ENCODE results near the gene PIEZO2. TPM values are rescaled to one million over a fixed set of nuclear protein-coding genes. Genes with fewer than 3 reads are reported as not detected.

The PIEZO2 gene
- total RNA-seq, 1 experiment from 2014 or later, result 5.5 TPM

DNA sequence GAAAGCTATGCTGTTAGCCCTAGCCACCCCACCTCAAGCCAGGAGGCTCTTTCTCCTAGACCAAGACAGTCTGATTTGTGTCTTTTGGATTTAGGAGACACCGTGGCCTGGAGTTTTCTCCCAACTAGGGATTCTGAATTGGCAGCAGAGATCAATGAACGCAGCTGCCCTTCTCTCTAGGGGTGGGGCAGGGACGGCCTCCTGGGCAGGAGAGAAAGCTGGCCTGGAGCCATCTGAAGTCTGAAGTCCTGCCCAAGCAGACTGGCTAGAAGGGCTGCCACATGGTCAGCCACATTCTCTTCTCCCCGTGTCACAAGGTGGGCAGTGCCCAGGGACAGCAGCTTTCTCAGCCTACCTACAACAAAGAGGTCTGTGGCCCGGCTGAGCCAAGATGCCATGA is 45.1 kb downstream of the PIEZO2 start:
- no peak for DNase-seq (ENCODE audit: low spot score)
- CTCF ChIA-PET, result no interaction called here
- BruUV-seq (replicated peaks), result no TSS peak

DNA sequence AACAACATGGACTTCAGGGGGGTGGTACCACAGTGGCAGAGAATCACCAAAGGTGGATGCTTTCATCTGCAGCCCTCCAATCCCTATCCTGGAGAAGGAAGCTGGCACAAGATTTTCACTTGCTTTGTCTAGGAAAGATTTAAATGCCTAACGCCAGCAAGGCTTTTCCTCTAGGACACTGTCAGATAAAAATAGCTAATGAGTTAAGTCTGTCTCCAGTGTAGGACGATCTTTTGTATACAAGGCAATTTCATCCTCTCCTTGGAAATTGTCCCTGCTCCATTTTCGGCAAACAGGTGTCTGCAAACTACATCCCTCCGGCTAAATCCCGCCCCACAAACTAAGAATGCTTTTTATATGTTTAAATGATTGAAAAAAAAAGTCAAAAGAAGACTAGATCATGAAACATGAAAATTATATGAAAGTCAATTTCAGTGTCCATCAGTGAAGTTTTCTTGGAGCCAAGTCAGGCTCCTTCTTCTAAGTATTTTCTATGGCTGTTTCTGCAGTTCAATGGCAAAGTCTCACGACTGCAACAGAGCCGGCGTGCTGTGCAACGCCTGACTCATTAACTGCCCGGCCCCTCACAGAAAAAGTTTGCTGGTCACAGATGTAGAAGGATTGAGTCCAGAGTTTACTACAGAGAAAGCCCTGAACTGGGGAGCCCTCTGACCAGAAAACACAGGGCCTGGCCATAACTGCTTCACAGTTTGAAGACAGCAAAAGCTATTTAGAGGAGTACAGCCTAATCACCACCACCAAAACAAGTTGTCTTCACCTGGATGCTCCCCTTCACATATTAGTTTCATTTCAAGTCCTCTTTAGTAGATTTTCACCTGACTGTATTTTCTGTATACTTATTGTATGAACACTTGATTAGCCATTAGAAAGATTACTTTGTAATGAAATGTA is 52.3 kb downstream of the PIEZO2 start:
- TF ChIP-seq EZH2 (IDR thresholded peaks at IDR 0.05; ENCODE audit: borderline replicate concordance, low read depth, low read length, poor library complexity, severe bottlenecking), result no peak
- TF ChIP-seq, protein P1, sequence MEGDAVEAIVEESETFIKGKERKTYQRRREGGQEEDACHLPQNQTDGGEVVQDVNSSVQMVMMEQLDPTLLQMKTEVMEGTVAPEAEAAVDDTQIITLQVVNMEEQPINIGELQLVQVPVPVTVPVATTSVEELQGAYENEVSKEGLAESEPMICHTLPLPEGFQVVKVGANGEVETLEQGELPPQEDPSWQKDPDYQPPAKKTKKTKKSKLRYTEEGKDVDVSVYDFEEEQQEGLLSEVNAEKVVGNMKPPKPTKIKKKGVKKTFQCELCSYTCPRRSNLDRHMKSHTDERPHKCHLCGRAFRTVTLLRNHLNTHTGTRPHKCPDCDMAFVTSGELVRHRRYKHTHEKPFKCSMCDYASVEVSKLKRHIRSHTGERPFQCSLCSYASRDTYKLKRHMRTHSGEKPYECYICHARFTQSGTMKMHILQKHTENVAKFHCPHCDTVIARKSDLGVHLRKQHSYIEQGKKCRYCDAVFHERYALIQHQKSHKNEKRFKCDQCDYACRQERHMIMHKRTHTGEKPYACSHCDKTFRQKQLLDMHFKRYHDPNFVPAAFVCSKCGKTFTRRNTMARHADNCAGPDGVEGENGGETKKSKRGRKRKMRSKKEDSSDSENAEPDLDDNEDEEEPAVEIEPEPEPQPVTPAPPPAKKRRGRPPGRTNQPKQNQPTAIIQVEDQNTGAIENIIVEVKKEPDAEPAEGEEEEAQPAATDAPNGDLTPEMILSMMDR (conservative IDR thresholded peaks at IDR 0.05; ENCODE audit: low read depth, low read length), result no peak
- Histone ChIP-seq H3K4me1 (ENCODE audit: insufficient read depth, low read length, poor library complexity, severe bottlenecking) (no peaks in the 10 kb centered on the region), H3K9me3 (ENCODE audit: low read depth, low read length, poor library complexity, severe bottlenecking) (no peaks in the 10 kb centered on the region), H3K36me3 (ENCODE audit: insufficient read depth, low read length, poor library complexity, severe bottlenecking) (no peaks in the 10 kb centered on the region), H3K27me3 (replicated peaks; ENCODE audit: insufficient read depth, low read depth, low read length, poor library complexity) (peaks cover 21% of the 10 kb centered on the region), H3K27ac (ENCODE audit: low read depth, low read length, poor library complexity, severe bottlenecking) (no peak overlapping the region), H3K4me3 (ENCODE audit: low read depth, low read length, poor library complexity, severe bottlenecking) (no peak overlapping the region)
- intact Hi-C loops (cut with micrococcal nuclease; ENCODE audit: unreplicated experiment), result no loop called here
- BruUV-seq (replicated peaks), result no TSS peak
- ChIA-PET POLR2A (ENCODE audit: low non-redundant PET) (no interaction called here), CTCF (no interaction called here)
- no peak for DNase-seq (ENCODE audit: low spot score)

More for the DNA sequence above, 45.1 kb downstream of the PIEZO2 start:
- no peak for TF ChIP-seq EZH2 (IDR thresholded peaks at IDR 0.05; ENCODE audit: borderline replicate concordance, low read depth, low read length, poor library complexity, severe bottlenecking)
- TF ChIP-seq, protein P1 (conservative IDR thresholded peaks at IDR 0.05; ENCODE audit: low read depth, low read length), result no peak
- Histone ChIP-seq H3K27me3 (replicated peaks; ENCODE audit: insufficient read depth, low read depth, low read length, poor library complexity) (no peaks in the 10 kb centered on the region), H3K27ac (ENCODE audit: low read depth, low read length, poor library complexity, severe bottlenecking) (no peak overlapping the region), H3K36me3 (ENCODE audit: insufficient read depth, low read length, poor library complexity, severe bottlenecking) (no peaks in the 10 kb centered on the region), H3K4me1 (ENCODE audit: insufficient read depth, low read length, poor library complexity, severe bottlenecking) (no peaks in the 10 kb centered on the region), H3K4me3 (ENCODE audit: low read depth, low read length, poor library complexity, severe bottlenecking) (no peak overlapping the region), H3K9me3 (ENCODE audit: low read depth, low read length, poor library complexity, severe bottlenecking) (no peaks in the 10 kb centered on the region)
- POLR2A ChIA-PET (ENCODE audit: low non-redundant PET), result no interaction called here
- intact Hi-C loops (cut with micrococcal nuclease; ENCODE audit: unreplicated experiment), result no loop called here

DNA sequence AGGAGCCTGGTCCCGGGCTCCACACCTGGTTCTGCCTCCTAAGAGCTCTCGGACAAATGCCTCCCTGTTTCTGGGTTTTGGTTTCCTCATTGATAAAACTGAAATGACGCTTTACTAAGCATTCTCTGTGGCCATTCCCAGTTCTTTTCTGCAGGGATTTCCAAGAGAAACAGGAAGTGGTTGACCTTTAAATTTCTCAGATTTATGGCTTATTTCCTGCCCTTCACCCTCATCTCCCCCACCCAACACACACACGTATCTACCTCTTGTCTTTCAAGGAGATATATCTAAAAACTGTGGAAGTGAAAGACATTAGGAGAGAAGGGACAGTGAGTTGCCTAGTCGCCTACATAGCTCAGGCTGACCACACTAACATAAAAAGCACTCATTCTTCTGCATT is 53.0 kb downstream of the PIEZO2 start:
- H3K27me3 ChIP-seq (replicated peaks; ENCODE audit: insufficient read depth, low read depth, low read length, poor library complexity), result peaks cover 21% of the 10 kb centered on the region
- no peak overlapping the region for H3K4me3 ChIP-seq (ENCODE audit: low read depth, low read length, poor library complexity, severe bottlenecking)
- no peak for DNase-seq (ENCODE audit: low spot score)
- no peaks in the 10 kb centered on the region for H3K36me3 ChIP-seq (ENCODE audit: insufficient read depth, low read length, poor library complexity, severe bottlenecking)
- no peak overlapping the region for H3K27ac ChIP-seq (ENCODE audit: low read depth, low read length, poor library complexity, severe bottlenecking)
- H3K9me3 ChIP-seq (ENCODE audit: low read depth, low read length, poor library complexity, severe bottlenecking), result no peaks in the 10 kb centered on the region
- CTCF ChIA-PET, result no interaction called here
- POLR2A ChIA-PET (ENCODE audit: low non-redundant PET), result no interaction called here
- TF ChIP-seq EZH2 (IDR thresholded peaks at IDR 0.05; ENCODE audit: borderline replicate concordance, low read depth, low read length, poor library complexity, severe bottlenecking), result no peak
- TF ChIP-seq, protein P1 (conservative IDR thresholded peaks at IDR 0.05; ENCODE audit: low read depth, low read length), result no peak
- no peaks in the 10 kb centered on the region for H3K4me1 ChIP-seq (ENCODE audit: insufficient read depth, low read length, poor library complexity, severe bottlenecking)
- no TSS peak for BruUV-seq (replicated peaks)
- intact Hi-C loops (cut with micrococcal nuclease; ENCODE audit: unreplicated experiment), result no loop called here
